Activated CD8-positive, alpha-beta T cell treated with anti-CD3 and anti-CD28 coated beads for 36 hours (primary cell): Measurements from ENCODE around the gene CMSS1. TPM values are rescaled to one million over a fixed set of nuclear protein-coding genes. Genes with fewer than 3 reads are reported as not detected.

Source experiments
- ATAC-seq: fragments of 200-7000 bp; cut with Tn5 transposase; one replicate; pipeline ENCODE4 v1.10.0; 2021; ENCODE audit warnings: mild to moderate bottlenecking, moderate library complexity
- CTCF ChIA-PET: fragments of 350-600 bp; sonication (Branson Sonifier 250); formaldehyde crosslinking; loops from one replicate; lab custom pipeline; 2021; ENCODE audit warnings: antibody characterized with exemption; lab: Charles Lee
- POLR2A ChIA-PET: fragments of 350-600 bp; sonication (Branson Sonifier 250); formaldehyde crosslinking; loops from one replicate; lab custom pipeline; 2021; ENCODE audit warnings: antibody characterized with exemption; lab: Charles Lee
- DNase-seq: peaks from one replicate; pipeline ENCODE4 v3.0.0-alpha.2; 2020
- H3K27ac Mint-ChIP-seq: one replicate; pipeline ENCODE4 v1.8.0; 2021; ENCODE audit warnings: mild to moderate bottlenecking, mixed read lengths
- H3K27me3 Mint-ChIP-seq: one replicate; pipeline ENCODE4 v1.8.0; 2021; ENCODE audit warnings: mixed read lengths
- H3K36me3 Mint-ChIP-seq: one replicate; pipeline ENCODE4 v1.8.0; 2021; ENCODE audit warnings: low read depth, mixed read lengths
- H3K4me1 Mint-ChIP-seq: one replicate; pipeline ENCODE4 v1.8.0; 2021; ENCODE audit warnings: low read depth, mixed read lengths
- H3K4me3 Mint-ChIP-seq: one replicate; pipeline ENCODE4 v1.8.0; 2021; ENCODE audit warnings: mild to moderate bottlenecking, moderate library complexity, mixed read lengths
- H3K9me3 Mint-ChIP-seq: one replicate; pipeline ENCODE4 v1.8.0; 2021; ENCODE audit warnings: mixed read lengths
- intact Hi-C: fragments of 100-400 bp; cut with micrococcal nuclease; formaldehyde crosslinking; loops from one replicate; pipeline ENCODE4 v1.10.0; 2022
- total RNA-seq, 2 experiments: library from RNA; stranded (reverse); gene quantifications; one replicate each; pipeline ENCODE4 v1.2.3, GENCODE V29; 2021
- TF ChIP-seq, protein P1 (sequence below): fragments of 200-600 bp; IDR thresholded peaks from one replicate; pipeline ENCODE4 v1.8.0; 2022; ENCODE audit warnings: antibody characterized with exemption, mild to moderate bottlenecking

Gene CMSS1
- total RNA-seq, 2 experiments from 2014 or later: 93.9 to 110 TPM

- intact Hi-C loops: no loop called here
- Mint-ChIP-seq H3K36me3 (peaks cover 9% of the 10 kb centered on the region), H3K27ac (no peak overlapping the region), H3K9me3 (no peaks in the 10 kb centered on the region), H3K27me3 (no peaks in the 10 kb centered on the region), H3K4me1 (peaks cover 12% of the 10 kb centered on the region), H3K4me3 (no peak overlapping the region)
- no peak for DNase-seq
- POLR2A ChIA-PET: no interaction called here
- TF ChIP-seq, protein P1, sequence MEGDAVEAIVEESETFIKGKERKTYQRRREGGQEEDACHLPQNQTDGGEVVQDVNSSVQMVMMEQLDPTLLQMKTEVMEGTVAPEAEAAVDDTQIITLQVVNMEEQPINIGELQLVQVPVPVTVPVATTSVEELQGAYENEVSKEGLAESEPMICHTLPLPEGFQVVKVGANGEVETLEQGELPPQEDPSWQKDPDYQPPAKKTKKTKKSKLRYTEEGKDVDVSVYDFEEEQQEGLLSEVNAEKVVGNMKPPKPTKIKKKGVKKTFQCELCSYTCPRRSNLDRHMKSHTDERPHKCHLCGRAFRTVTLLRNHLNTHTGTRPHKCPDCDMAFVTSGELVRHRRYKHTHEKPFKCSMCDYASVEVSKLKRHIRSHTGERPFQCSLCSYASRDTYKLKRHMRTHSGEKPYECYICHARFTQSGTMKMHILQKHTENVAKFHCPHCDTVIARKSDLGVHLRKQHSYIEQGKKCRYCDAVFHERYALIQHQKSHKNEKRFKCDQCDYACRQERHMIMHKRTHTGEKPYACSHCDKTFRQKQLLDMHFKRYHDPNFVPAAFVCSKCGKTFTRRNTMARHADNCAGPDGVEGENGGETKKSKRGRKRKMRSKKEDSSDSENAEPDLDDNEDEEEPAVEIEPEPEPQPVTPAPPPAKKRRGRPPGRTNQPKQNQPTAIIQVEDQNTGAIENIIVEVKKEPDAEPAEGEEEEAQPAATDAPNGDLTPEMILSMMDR: no peak
- ATAC-seq: no peak
- CTCF ChIA-PET: no interaction called here
Measured at GRCh38 chr3:99852851-99853250, 35.2 kb downstream of the CMSS1 start.

GRCh38 chr3:99854756-99855298 is 37.2 kb downstream of the CMSS1 start:
- intact Hi-C loops: no loop called here

GRCh38 chr3:99855900-99856299 is 38.2 kb downstream of the CMSS1 start:
- DNase-seq (no peak), ATAC-seq (no peak)
- Mint-ChIP-seq H3K36me3 (peaks cover 8% of the 10 kb centered on the region), H3K27ac (no peak overlapping the region), H3K4me1 (peaks cover 4% of the 10 kb centered on the region), H3K9me3 (no peaks in the 10 kb centered on the region), H3K4me3 (no peak overlapping the region), H3K27me3 (no peaks in the 10 kb centered on the region)
- intact Hi-C loops: no loop called here
- TF ChIP-seq, protein P1: no peak
- ChIA-PET POLR2A (no interaction called here), CTCF (interaction anchor here (0.5 to 0.9 kb wide), 2 partner anchors 9 to 24 kb away, joined by 3 to 5 read pairs; no protein-coding TSS in a partner anchor)

More at GRCh38 chr3:99854756-99855298, 37.2 kb downstream of the CMSS1 start:
- peaks cover 4% of the 10 kb centered on the region for H3K4me1 Mint-ChIP-seq
- no peak for DNase-seq
- H3K36me3 Mint-ChIP-seq: peaks cover 8% of the 10 kb centered on the region
- no peak overlapping the region for H3K27ac Mint-ChIP-seq
- H3K27me3 Mint-ChIP-seq: no peaks in the 10 kb centered on the region
- ChIA-PET CTCF (interaction anchor here (0.9 to 1.1 kb wide), 2 partner anchors 8 to 23 kb away, joined by 3 to 5 read pairs; no protein-coding TSS in a partner anchor), POLR2A (no interaction called here)
- no peak for ATAC-seq
- no peaks in the 10 kb centered on the region for H3K9me3 Mint-ChIP-seq
- H3K4me3 Mint-ChIP-seq: no peak overlapping the region
- TF ChIP-seq, protein P1: no peak

- peak; percentile 56 for ATAC-seq
- TF ChIP-seq, protein P1: no peak
- Mint-ChIP-seq H3K27me3 (no peaks in the 10 kb centered on the region), H3K4me3 (no peak overlapping the region), H3K9me3 (no peaks in the 10 kb centered on the region), H3K4me1 (peaks cover 4% of the 10 kb centered on the region), H3K27ac (no peak overlapping the region), H3K36me3 (peaks cover 8% of the 10 kb centered on the region)
- POLR2A ChIA-PET: no interaction called here
- no peak for DNase-seq
- CTCF ChIA-PET: interaction anchor here (0.5 to 0.7 kb wide), 2 partner anchors 25 to 38 kb away, joined by 3 to 4 read pairs; no protein-coding TSS in a partner anchor
- intact Hi-C loops: no loop called here
Measured at GRCh38 chr3:99856437-99857220, 39.0 kb downstream of the CMSS1 start.

- Mint-ChIP-seq H3K36me3 (peaks cover 8% of the 10 kb centered on the region), H3K4me1 (peaks cover 4% of the 10 kb centered on the region), H3K4me3 (no peak overlapping the region), H3K27me3 (no peaks in the 10 kb centered on the region), H3K9me3 (no peaks in the 10 kb centered on the region), H3K27ac (no peak overlapping the region)
- ChIA-PET POLR2A (no interaction called here), CTCF (interaction anchor here (0.7 kb wide), 1 partner anchor 38 kb away, joined by 4 read pairs; no protein-coding TSS in a partner anchor)
- DNase-seq (no peak), ATAC-seq (no peak)
- TF ChIP-seq, protein P1: no peak
- intact Hi-C loops: no loop called here
Measured at GRCh38 chr3:99857278-99857677, 39.6 kb downstream of the CMSS1 start.
